ENCODE data around the gene TPSB2.

Gene TPSB2

DNA sequence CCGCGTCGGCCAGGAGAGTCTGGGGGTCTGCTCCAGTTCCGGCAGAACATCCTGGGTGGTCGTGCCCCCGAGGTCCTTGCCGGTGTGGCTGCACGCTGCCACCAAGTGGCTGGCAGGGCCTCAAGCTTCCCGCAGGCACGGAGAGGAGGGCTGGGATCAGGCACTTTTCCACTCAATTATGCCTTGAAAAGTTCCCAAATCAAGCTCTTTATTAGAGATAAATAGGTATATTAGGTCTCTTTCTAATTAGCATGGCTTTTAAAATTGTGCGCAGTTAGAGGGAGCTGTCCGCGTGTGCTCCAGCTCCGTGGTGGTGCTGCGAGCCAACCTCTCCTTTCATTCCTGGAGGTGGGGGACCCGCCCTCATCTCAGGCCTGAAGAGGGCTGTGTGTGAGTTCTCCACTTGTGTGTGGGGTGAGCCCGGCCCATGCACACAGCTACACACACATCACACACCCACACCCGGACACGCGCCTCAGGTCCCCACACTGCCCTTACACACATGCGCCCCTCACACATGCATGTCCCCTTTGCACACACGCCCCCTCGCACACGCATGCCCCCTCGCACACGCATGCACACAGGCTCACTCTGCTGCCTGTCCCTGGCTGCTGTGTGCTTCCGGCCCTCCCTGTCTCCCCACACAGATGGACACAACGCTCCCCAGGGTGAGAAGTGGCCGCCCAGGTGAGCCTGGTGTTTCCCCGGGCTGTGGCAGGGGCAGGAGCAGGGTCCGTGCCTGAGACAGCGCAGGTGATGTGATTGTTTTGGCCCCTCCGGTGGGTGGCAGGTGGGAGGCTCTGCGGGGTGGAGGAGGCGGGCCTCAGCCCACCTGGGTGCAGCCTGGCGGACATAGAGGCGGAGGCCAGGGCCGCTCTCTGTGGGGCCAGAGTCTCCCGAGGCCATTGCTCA is 48.3 kb downstream of the TPSB2 start:
- DNase-seq, result no peak

DNA sequence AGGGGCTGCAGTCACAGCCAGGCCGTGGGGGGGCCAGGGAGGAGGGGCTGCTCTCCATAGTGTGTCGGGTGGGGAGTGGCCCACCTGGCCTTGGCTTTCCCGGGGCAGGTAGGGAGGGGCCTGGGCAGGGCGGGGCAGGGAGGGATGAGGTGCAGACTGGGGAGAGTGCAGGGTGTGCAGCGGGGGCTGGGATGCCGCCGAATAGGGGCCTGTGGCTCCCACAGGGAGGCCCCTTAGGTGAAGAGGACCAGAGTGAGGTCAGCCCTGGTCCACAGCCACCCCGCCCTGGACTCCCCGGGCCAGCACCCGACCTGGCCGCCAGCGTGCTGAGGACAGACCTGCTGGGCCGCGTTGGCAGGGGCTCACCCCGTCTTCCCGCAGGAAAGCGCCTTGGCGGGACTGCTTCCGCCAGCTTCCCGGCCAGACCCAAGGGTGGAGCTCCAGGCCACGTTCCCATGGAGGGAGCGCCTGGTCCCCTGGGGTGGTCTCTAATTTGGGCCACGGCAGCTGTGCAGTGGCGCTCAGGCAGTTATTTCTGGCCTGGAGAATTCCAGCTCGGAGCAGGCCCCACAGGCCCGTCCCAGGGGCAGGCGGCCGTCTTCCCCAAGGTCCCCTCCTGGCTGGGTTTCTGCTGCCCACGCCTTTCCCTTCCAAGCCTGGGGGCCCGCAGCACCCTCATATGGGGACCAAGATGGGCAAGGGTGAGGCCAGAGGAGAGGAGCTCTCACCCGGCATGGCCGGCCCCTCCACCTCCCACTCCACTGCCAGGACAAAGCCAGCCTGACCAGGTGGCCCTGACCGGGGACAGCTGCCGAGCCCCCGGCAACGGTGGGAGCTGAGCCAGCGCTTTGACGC is 49.2 kb downstream of the TPSB2 start:
- DNase-seq, result no peak
